Kidney (tissue), 14 donors: ENCODE measurements around the gene ANKS6. TPM values are rescaled to one million over a fixed set of nuclear protein-coding genes. Genes with fewer than 3 reads are reported as not detected.

ENCODE experiments used
- DNase-seq, 5 donors: peaks; one replicate each; pipeline ENCODE4 v3.0.0-alpha.2; 2013 to 2020
- FAIRE-seq: peaks from 2 replicates; lab custom pipeline; 2012; peaks lifted over from hg19 to GRCh38; lab: Jason Lieb, UNC
- H3K27ac ChIP-seq, 2 donors: one replicate each; pipeline ENCODE4 v1.7.0; 2013; ENCODE audit warnings: low read depth in 2 of 2, low read length in 2 of 2, inconsistent platforms in 1 of 2
- H3K27me3 ChIP-seq: one replicate; pipeline ENCODE4 v1.7.1; 2013; ENCODE audit warnings: low read length, inconsistent platforms; ENCODE audit not compliant: control insufficient read depth, insufficient read depth
- H3K36me3 ChIP-seq, 3 donors: one replicate each; pipeline versions ENCODE4 v1.7.0 to v1.7.1; 2013; ENCODE audit warnings: low read length in 3 of 3, control low read depth in 1 of 3, inconsistent platforms in 1 of 3; ENCODE audit not compliant: insufficient read depth in 3 of 3, control insufficient read depth in 2 of 3
- H3K4me1 ChIP-seq, 3 donors: one replicate each; pipeline versions ENCODE4 v1.7.0 to v1.7.1; 2013; ENCODE audit warnings: low read length in 3 of 3, inconsistent platforms in 1 of 3, low read depth in 1 of 3; ENCODE audit not compliant: control insufficient read depth in 2 of 3, insufficient read depth in 2 of 3
- H3K4me3 ChIP-seq, 3 donors: one replicate each; pipeline versions ENCODE4 v1.7.0 to v1.8.1; 2013; ENCODE audit warnings: low read length in 3 of 3, control low read depth in 1 of 3, inconsistent platforms in 1 of 3
- H3K9ac ChIP-seq, 3 donors: one replicate each; pipeline versions ENCODE4 v1.7.0 to v1.7.1; 2013; ENCODE audit warnings: low read length in 3 of 3, control low read depth in 1 of 3, inconsistent platforms in 1 of 3
- H3K9me3 ChIP-seq, 3 donors: one replicate each; pipeline versions ENCODE4 v1.7.0 to v1.7.1; 2013; ENCODE audit warnings: low read length in 3 of 3, control low read depth in 1 of 3, inconsistent platforms in 1 of 3; ENCODE audit not compliant: control insufficient read depth in 2 of 3, insufficient read depth in 1 of 3
- CTCF ChIP-seq: IDR thresholded peaks from 3 replicates; pipeline ENCODE4 v1.5.1; 2012; ENCODE audit warnings: mild to moderate bottlenecking, moderate library complexity, borderline replicate concordance; ENCODE audit not compliant: insufficient read depth; ENCODE audit errors: extremely low read depth
- intact Hi-C: fragments of 100-400 bp; cut with DNase I; formaldehyde crosslinking; loops from one replicate; pipeline ENCODE4 v1.11.1; 2022
- polyA plus RNA-seq: library from polyadenylated mRNA; stranded (reverse); fragments of 350-450 nt; fragmentation: Illumina TruSeq; extraction: RNeasy Lipid Tissue Mini Kit (QIAGEN cat#74804); gene quantifications from one replicate; pipeline ENCODE4 v1.2.3, GENCODE V29; 2014; ENCODE audit warnings: low read depth, low replicate concordance; ENCODE audit not compliant: insufficient read depth
- total RNA-seq: library from RNA; stranded (reverse); fragmentation: NEBNext Ultra II Directional; extraction: Animal tissue kit (Norgen Biotek cat#: 25700); gene quantifications from one replicate; pipeline ENCODE4 v1.2.1, GENCODE V29; 2021
- donor health status: control.
- donor health status: control.
- donor health status: control.
- donor health status: control.
- donor health status: control.
- donor health status: DM: yes; HTN: yes; CAD: no.
- donor health status: Normal renal cell carcinoma (clear cell type).

The ANKS6 gene
- total and polyA plus RNA-seq, 2 donors from 2014 or later = 22.0 to 31.8 TPM

- H3K4me1 ChIP-seq = no peaks in the 10 kb centered on the region
- FAIRE-seq = no peak
- H3K9ac ChIP-seq = no peak overlapping the region
- H3K36me3 ChIP-seq = no peaks in the 10 kb centered on the region
- H3K27me3 ChIP-seq = no peaks in the 10 kb centered on the region
- intact Hi-C loops = no loop called here
- DNase-seq = no peak
- H3K9me3 ChIP-seq = peaks cover 0 to 3% (median 0%) of the 10 kb centered on the region in 3 donors
- no peak overlapping the region for H3K4me3 ChIP-seq
- TF ChIP-seq CTCF = no peak
- H3K27ac ChIP-seq = no peak overlapping the region
These were observed 77.3 kb downstream of the ANKS6 start for GRCh38 chr9:98719055-98719454.

GRCh38 chr9:98714833-98715232 is 81.5 kb downstream of the ANKS6 start:
- FAIRE-seq (no peak), DNase-seq (no peak)
- H3K4me3 ChIP-seq = no peak overlapping the region
- H3K36me3 ChIP-seq = no peaks in the 10 kb centered on the region
- H3K9ac ChIP-seq = no peak overlapping the region
- H3K9me3 ChIP-seq = no peaks in the 10 kb centered on the region
- no peaks in the 10 kb centered on the region for H3K4me1 ChIP-seq
- TF ChIP-seq CTCF = no peak
- peaks cover 9% of the 10 kb centered on the region for H3K27me3 ChIP-seq
- intact Hi-C loops = no loop called here
- no peak overlapping the region for H3K27ac ChIP-seq

DNA sequence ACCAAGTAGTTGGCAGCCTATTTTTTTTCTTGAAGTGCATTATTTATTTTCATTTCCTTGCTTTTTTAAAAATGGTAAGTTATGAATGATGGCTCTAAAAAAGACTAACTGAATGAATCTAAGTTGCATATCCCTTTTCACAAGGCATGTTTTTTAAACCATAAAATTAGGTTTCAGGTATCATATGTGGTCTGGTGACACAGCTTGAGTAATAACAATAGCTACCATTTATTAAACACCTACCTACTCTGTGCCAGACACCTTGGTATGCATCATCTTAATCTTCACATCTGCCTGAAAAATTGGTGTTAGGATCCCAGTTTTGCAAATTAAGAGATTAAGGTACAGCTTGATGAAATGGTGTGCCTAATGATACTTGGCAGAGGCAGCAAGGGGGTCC is 83.4 kb downstream of the ANKS6 start:
- no peaks in the 10 kb centered on the region for H3K9me3 ChIP-seq
- TF ChIP-seq CTCF = no peak
- intact Hi-C loops = no loop called here
- H3K27ac ChIP-seq = no peak overlapping the region
- no peak overlapping the region for H3K4me3 ChIP-seq
- H3K4me1 ChIP-seq = no peaks in the 10 kb centered on the region
- no peak overlapping the region for H3K9ac ChIP-seq
- FAIRE-seq = no peak
- H3K36me3 ChIP-seq = no peaks in the 10 kb centered on the region
- no peak for DNase-seq
- peaks cover 9% of the 10 kb centered on the region for H3K27me3 ChIP-seq
